Panc1 (cell line): ENCODE data around the gene ASB1. TPM values are rescaled to one million over a fixed set of nuclear protein-coding genes. Genes with fewer than 3 reads are reported as not detected.

ENCODE experiments used
- ATAC-seq: fragments of 200-7000 bp; cut with Tn5 transposase; 2 replicates; pipeline ENCODE4 v1.9.1; 2020; ENCODE audit warnings: mild to moderate bottlenecking, moderate library complexity
- Bru-seq: library from RNA; stranded (reverse); fragments of 400-500 nt; gene quantifications from one replicate; lab custom pipeline; 2021; lab: Mats Ljungman, UMichigan
- BruChase-seq, 2 experiments: library from RNA; stranded (reverse); fragments of 400-500 nt; gene quantifications; one replicate each; lab custom pipeline; 2021; lab: Mats Ljungman, UMichigan
- BruUV-seq: library from RNA; stranded (reverse); fragments of 400-500 nt; replicated peaks from 2 replicates; lab custom pipeline; 2021; lab: Mats Ljungman, UMichigan
- CTCF ChIA-PET: fragments of 300-600 bp; sonication (Branson Sonifier 250); formaldehyde crosslinking; loops from one replicate; lab custom pipeline; 2022; ENCODE audit warnings: antibody characterized with exemption; lab: Charles Lee
- POLR2A ChIA-PET: fragments of 300-600 bp; sonication (Branson Sonifier 250); formaldehyde crosslinking; loops from one replicate; lab custom pipeline; 2022; ENCODE audit warnings: antibody characterized with exemption; lab: Charles Lee
- DNase-seq: peaks from one replicate; pipeline ENCODE4 v3.0.0-alpha.2; 2010; ENCODE audit warnings: low read depth, low spot score
- H3K27ac ChIP-seq: 2 replicates; pipeline ENCODE4 v1.5.1; 2011; ENCODE audit warnings: mild to moderate bottlenecking, low read length, inconsistent platforms
- H3K27me3 ChIP-seq: fragments of 200-500 bp; sonication (Bioruptor generic); 2 replicates; pipeline ENCODE4 v1.6.0; 2014; ENCODE audit warnings: low read length, inconsistent platforms; ENCODE audit not compliant: control insufficient read depth, insufficient read depth
- H3K36me3 ChIP-seq: fragments of 200-500 bp; sonication (Bioruptor generic); 2 replicates; pipeline ENCODE4 v1.5.1; 2014; ENCODE audit warnings: inconsistent platforms, mild to moderate bottlenecking, low read length, moderate library complexity; ENCODE audit not compliant: control insufficient read depth, insufficient read depth
- H3K4me1 ChIP-seq: 2 replicates; pipeline ENCODE4 v1.5.1; 2011; ENCODE audit warnings: inconsistent platforms, mild to moderate bottlenecking, low read length, moderate library complexity; ENCODE audit not compliant: control insufficient read depth, insufficient read depth
- H3K4me3 ChIP-seq, 2 experiments: 2 replicates each; pipeline ENCODE4 v1.5.1; 2011 to 2012; ENCODE audit warnings: low read depth in 2 of 2, low read length in 2 of 2, mild to moderate bottlenecking in 2 of 2, inconsistent platforms in 1 of 2, moderate library complexity in 1 of 2
- H3K9me3 ChIP-seq: fragments of 200-500 bp; sonication (Bioruptor generic); 2 replicates; pipeline ENCODE4 v1.5.1; 2014; ENCODE audit warnings: low read depth, mild to moderate bottlenecking, inconsistent platforms, low read length, moderate library complexity; ENCODE audit not compliant: control insufficient read depth, insufficient read depth
- CTCF ChIP-seq: fragments of 450-650 bp; IDR thresholded peaks from 2 replicates; pipeline ENCODE4 v1.5.1; 2017; ENCODE audit warnings: mild to moderate bottlenecking
- POLR2AphosphoS5 ChIP-seq: IDR thresholded peaks from 2 replicates; pipeline ENCODE4 v1.6.1; 2012; ENCODE audit warnings: mild to moderate bottlenecking, low read depth, low read length, moderate library complexity
- SIN3A ChIP-seq: IDR thresholded peaks from 2 replicates; pipeline ENCODE4 v1.6.1; 2012; ENCODE audit warnings: low read depth, mild to moderate bottlenecking, low read length, moderate library complexity, borderline replicate concordance; ENCODE audit not compliant: insufficient read depth
- TCF7L2 ChIP-seq: IDR thresholded peaks from 2 replicates; pipeline ENCODE4 v1.6.1; 2011; ENCODE audit warnings: mild to moderate bottlenecking, low read depth, low read length, inconsistent platforms
- in situ Hi-C: cut with HindIII; loops from 2 replicates; pipeline ENCODE4 v1.10.0; 2016; ENCODE audit warnings: low sequenced_read_pairs, low pct_unique_long_range_greater_than_20kb
- intact Hi-C: fragments of 100-400 bp; cut with micrococcal nuclease; formaldehyde crosslinking; loops from one replicate; pipeline ENCODE4 v1.10.0; 2022; ENCODE audit not compliant: unreplicated experiment
- long read RNA-seq: library from polyadenylated mRNA; unstranded; transcript quantifications from one replicate; pipeline ENCODE4 v2.0.0, GENCODE V29; 2021; ENCODE audit not compliant: unreplicated experiment
- polyA plus RNA-seq: library from polyadenylated mRNA; unstranded; fragments of >200 nt; gene quantifications from one replicate; pipeline ENCODE4 v1.2.1, GENCODE V29; 2012; ENCODE audit warnings: missing spikeins; ENCODE audit not compliant: insufficient read length
- total RNA-seq: library from RNA; stranded (reverse); gene quantifications from one replicate; pipeline ENCODE4 v1.2.1, GENCODE V29; 2021; ENCODE audit not compliant: unreplicated experiment
- TF ChIP-seq, protein P1 (sequence below), 2 experiments: IDR thresholded peaks; 2 replicates each; pipeline ENCODE4 v1.6.1; 2011 to 2012; ENCODE audit warnings: low read depth in 2 of 2, control low read depth in 1 of 2, low read length in 1 of 2, mild to moderate bottlenecking in 1 of 2, moderate library complexity in 1 of 2; ENCODE audit not compliant: insufficient read depth in 1 of 2

The ASB1 gene
- total RNA-seq (57.3 TPM), Bru-seq, nascent RNA (percentile 89 among the genes with signal in this experiment), BruChase-seq, experiment 1, labeled RNA remaining after a 2-hour chase (percentile 93 among the genes with signal in this experiment), BruChase-seq, experiment 2, labeled RNA remaining after a 6-hour chase (percentile 85 among the genes with signal in this experiment)
- polyA plus RNA-seq, result 52.1 TPM
- long read RNA-seq, full-length matches to known transcripts, result 29 of 65 reads
- long read RNA-seq, partial matches to known transcripts, result 10 of 65 reads
- long read RNA-seq, other reads (novel, unspliced or antisense), result 26 of 65 reads

DNA sequence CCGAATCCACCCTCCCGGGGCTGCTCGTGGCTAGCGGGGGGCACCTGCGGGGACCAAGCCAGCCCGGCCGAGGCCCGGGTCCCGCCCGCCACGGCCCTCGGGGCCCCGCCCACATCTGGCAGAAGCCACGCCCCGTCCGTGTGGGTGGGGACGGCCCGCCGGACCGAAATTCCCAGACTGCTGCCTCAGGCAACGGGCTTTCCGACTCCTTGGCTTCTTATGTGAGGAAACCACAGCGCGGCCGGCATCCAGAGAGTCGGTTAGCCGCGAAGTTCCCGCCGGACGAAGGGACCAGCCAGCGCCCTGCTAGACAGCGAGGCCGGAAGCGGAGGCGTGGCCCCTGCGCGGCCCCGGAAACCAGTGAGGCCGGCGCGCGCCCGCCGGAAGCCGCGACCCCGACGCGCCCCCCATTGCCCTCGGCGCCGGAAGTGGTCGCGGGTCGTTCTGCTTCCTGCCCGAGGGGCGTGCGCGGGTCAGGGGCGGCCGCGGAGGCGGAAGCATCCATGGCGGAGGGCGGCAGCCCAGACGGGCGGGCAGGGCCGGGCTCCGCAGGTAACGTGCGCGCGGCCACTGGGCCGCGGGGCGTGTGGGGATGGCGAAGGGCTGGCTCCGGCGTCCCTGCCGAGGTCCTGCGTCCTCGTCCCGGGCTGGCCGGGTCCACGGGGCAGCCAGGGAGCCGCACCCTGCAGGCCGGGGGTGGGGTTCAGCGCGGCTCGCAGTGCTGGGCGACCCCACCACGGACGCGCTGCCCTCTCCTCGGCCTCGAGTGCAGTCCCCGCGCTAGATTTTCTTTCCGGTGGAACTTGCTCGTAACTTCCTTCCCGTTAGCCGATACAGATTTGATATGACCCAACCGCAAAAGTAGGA lies at the start of gene ASB1:
Gene ASB1, plus strand, starts transcription at position 360 of the 867 bp plus-strand sequence. Its CDS starts 144 bp downstream, at position 504.
- H3K27ac ChIP-seq, result peak within 1 kb of the TSS; percentile 92
- H3K4me1 ChIP-seq, result peaks cover 18% of the 10 kb centered on the region
- H3K27me3 ChIP-seq, result no peaks in the 10 kb centered on the region
- CTCF ChIA-PET, result no interaction called here
- H3K9me3 ChIP-seq, result 0 out of 2 replicates have a peak, but pooled peaks cover 5% of the 10 kb centered on the region
- TF ChIP-seq SIN3A (peak; percentile 63; the same call in 1 of the 2 replicates), CTCF (no peak), TCF7L2 (no peak), POLR2AphosphoS5 (peak; percentile 77)
- H3K4me3 ChIP-seq, result peak within 1 kb of the TSS; percentile 92 to 94
- H3K36me3 ChIP-seq, result no peaks in the 10 kb centered on the region; the same call in 1 of the 2 replicates
- in situ Hi-C loops, result no loop called here
- BruUV-seq, result no TSS peak
- POLR2A ChIA-PET, result interaction anchor here (0.5 to 1.4 kb wide), 3 partner anchors 13 to 470 kb away, joined by 3 to 4 read pairs (median 3); no protein-coding TSS in a partner anchor
- ATAC-seq (peak; percentile 88), DNase-seq (no peak)
- intact Hi-C loops, result no loop called here

GRCh38 chr2:238378230-238379095 lies 48.3 kb upstream of the ASB1 start:
- H3K9me3 ChIP-seq, result no peaks in the 10 kb centered on the region
- CTCF ChIA-PET, result no interaction called here
- H3K27me3 ChIP-seq, result no peaks in the 10 kb centered on the region
- in situ Hi-C loops (no loop called here), intact Hi-C loops (no loop called here)
- H3K27ac ChIP-seq, result no peak overlapping the region
- no peaks in the 10 kb centered on the region for H3K4me1 ChIP-seq
- H3K4me3 ChIP-seq, result no peak overlapping the region
- H3K36me3 ChIP-seq, result no peaks in the 10 kb centered on the region
- POLR2A ChIA-PET, result no interaction called here
- BruUV-seq, result no TSS peak
- ATAC-seq (no peak), DNase-seq (no peak)
- TF ChIP-seq, protein P1, sequence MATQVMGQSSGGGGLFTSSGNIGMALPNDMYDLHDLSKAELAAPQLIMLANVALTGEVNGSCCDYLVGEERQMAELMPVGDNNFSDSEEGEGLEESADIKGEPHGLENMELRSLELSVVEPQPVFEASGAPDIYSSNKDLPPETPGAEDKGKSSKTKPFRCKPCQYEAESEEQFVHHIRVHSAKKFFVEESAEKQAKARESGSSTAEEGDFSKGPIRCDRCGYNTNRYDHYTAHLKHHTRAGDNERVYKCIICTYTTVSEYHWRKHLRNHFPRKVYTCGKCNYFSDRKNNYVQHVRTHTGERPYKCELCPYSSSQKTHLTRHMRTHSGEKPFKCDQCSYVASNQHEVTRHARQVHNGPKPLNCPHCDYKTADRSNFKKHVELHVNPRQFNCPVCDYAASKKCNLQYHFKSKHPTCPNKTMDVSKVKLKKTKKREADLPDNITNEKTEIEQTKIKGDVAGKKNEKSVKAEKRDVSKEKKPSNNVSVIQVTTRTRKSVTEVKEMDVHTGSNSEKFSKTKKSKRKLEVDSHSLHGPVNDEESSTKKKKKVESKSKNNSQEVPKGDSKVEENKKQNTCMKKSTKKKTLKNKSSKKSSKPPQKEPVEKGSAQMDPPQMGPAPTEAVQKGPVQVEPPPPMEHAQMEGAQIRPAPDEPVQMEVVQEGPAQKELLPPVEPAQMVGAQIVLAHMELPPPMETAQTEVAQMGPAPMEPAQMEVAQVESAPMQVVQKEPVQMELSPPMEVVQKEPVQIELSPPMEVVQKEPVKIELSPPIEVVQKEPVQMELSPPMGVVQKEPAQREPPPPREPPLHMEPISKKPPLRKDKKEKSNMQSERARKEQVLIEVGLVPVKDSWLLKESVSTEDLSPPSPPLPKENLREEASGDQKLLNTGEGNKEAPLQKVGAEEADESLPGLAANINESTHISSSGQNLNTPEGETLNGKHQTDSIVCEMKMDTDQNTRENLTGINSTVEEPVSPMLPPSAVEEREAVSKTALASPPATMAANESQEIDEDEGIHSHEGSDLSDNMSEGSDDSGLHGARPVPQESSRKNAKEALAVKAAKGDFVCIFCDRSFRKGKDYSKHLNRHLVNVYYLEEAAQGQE (IDR thresholded peaks at IDR 0.05; ENCODE audit: insufficient read depth in 1 of 2, low read depth in 2 of 2, low read length in 1 of 2), result no peak
- TF ChIP-seq TCF7L2 (no peak), CTCF (no peak), SIN3A (no peak), POLR2AphosphoS5 (no peak)
